ENCODE measurements around the gene ESPN. TPM values are rescaled to one million over a fixed set of nuclear protein-coding genes. Genes with fewer than 3 reads are reported as not detected.
"Not testable (repeated sequence)": the region's sequence is repeated elsewhere in the genome, so short reads cannot be mapped to it uniquely, and the experiment has no call there.

The ESPN gene
- total RNA-seq, 2 donors from 2014 or later = not detected

- DNase-seq (ENCODE audit: low spot score) = no peak
- intact Hi-C loops (cut with DNase I) = no loop called here
These were observed 493 bp upstream of the ESPN start for GRCh38 chr1:6424000-6424565.

DNA sequence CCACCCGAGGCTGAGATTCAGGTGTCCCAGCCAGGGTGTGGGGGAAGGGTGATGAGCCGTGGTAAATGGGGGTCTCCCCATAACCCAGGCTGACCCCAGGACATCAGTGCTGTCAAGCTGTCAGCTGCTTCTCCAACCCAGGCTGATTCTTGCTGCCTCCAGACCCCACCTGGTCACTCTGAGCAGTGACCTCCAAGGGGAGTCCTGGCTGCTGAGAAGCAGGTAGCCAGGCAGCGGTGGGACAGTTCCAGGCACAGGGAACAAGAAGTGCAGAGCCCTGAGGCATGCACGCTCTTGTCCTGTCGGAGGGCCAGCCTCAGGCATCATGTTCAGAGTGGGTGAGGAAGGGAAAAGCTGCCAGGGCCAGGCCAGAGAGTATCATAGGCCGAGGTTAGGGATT lies 1.1 kb downstream of the ESPN start:
- intact Hi-C loops (cut with DNase I) = no loop called here
- DNase-seq (ENCODE audit: low spot score) = no peak

- intact Hi-C loops (cut with DNase I) = no loop called here
- no peak for DNase-seq (ENCODE audit: low spot score)
These were observed 1.8 kb downstream of the ESPN start for GRCh38 chr1:6426277-6426971.

GRCh38 chr1:6426972-6427350 lies 2.4 kb downstream of the ESPN start:
- no peak for DNase-seq (ENCODE audit: low spot score)
- intact Hi-C loops (cut with DNase I) = no loop called here

DNA sequence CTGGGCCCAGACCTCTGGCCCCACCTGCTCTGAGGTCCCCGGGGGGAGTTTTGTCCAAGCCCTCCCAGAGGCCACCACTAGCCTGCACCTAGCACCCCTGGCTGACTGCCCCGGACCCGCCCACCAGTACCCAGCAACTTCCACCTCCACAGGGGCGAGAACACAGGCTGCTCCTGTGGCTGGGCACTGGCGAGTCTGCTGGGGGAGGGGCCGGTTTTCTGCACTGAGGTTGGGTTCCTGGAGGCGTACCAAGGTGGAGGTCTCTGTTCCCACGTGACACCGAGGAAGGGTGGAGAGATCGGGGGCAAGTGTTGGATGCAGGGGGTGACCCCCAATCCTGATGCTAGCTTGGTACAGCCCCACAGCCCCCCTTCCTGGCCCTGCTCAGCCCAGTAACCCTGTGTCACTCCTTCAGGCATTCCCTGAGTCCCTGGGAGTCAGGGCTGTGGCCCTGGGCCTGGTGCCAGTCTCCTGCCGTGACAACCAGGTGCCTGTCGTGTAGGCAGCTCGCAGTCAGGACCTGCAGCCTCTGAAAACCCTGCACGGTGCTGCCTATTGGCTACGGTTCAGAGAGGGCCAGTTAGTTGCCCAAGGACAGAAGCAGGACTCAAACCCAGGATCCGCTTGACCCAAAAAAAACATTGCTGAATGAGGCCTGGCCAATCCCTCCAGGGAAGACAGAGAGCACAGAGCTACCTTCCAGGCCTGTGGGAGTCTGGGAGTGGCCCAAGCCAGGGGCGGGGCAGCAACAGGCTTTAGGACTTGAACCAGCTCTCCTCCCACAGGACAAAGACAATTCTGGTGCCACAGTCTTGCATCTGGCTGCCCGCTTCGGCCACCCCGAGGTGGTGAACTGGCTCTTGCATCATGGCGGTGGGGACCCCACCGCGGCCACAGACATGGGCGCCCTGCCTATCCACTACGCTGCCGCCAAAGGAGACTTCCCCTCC lies 3.1 kb downstream of the ESPN start:
- DNase-seq (ENCODE audit: low spot score) = no peak
- intact Hi-C loops (cut with DNase I) = no loop called here

GRCh38 chr1:6428453-6428852 lies 3.9 kb downstream of the ESPN start:
- DNase-seq (ENCODE audit: low spot score); intact Hi-C loops (cut with DNase I): not testable (repeated sequence)

- DNase-seq (ENCODE audit: low spot score); intact Hi-C loops (cut with DNase I): not testable (repeated sequence)
These were observed 5.3 kb downstream of the ESPN start for GRCh38 chr1:6429660-6430411.

- DNase-seq (ENCODE audit: low spot score) = not testable (repeated sequence)
These were observed 7.3 kb downstream of the ESPN start for GRCh38 chr1:6431645-6432579.

GRCh38 chr1:6434186-6434585 lies 9.6 kb downstream of the ESPN start:
- DNase-seq (ENCODE audit: low spot score) = no peak
- intact Hi-C loops (cut with DNase I) = no loop called here

More at GRCh38 chr1:6431645-6432579, 7.3 kb downstream of the ESPN start:
- intact Hi-C loops (cut with DNase I) = not testable (repeated sequence)

DNA sequence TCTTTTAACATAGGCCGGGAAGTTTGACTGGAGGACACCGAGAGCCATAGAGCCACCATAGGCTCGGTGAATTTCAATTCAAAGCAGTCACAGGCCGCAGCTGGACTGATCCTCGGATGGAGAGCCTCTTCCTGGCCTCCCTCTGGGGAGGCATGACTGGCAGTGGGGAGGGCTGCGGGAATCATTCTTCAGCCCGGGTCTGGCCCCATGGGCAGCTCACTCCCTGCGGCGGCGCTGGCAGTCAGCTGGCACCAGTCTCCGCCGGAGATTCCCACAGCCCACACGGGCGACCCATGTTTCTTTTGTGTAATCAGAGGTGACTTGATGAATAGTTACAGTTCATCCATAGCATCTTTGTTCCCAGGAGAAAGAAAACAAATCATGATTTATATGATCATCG lies 10.6 kb downstream of the ESPN start:
- intact Hi-C loops (cut with DNase I) = no loop called here
- DNase-seq (ENCODE audit: low spot score) = no peak

DNA sequence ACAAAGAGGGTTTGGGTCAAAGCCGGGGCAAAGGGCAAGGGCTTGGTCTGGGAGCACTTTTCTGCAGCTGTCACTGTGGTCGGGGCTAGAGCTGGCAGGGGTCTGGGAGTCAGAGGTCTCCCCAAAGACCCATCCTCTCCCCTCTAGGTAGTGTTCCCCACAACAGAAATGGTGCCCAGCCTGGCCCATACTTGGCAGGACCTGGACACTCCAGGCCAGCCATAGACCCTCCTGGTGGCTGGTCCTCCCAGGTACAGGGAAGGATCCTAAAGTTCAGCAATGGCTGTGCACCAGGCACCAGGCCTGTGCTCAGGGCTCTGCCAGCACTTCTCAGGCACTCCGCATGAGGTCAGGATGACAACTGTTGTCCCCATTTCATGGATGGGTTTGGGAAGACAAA lies 11.0 kb downstream of the ESPN start:
- no peak for DNase-seq (ENCODE audit: low spot score)
- intact Hi-C loops (cut with DNase I) = no loop called here

- intact Hi-C loops (cut with DNase I) = not testable (repeated sequence)
These were observed 11.7 kb downstream of the ESPN start for GRCh38 chr1:6436277-6436676.

GRCh38 chr1:6437012-6437700 lies 12.6 kb downstream of the ESPN start:
- intact Hi-C loops (cut with DNase I); DNase-seq (ENCODE audit: low spot score): not testable (repeated sequence)

More at GRCh38 chr1:6436277-6436676, 11.7 kb downstream of the ESPN start:
- not testable (repeated sequence) for DNase-seq (ENCODE audit: low spot score)

GRCh38 chr1:6438047-6438525 lies 13.5 kb downstream of the ESPN start:
- intact Hi-C loops (cut with DNase I) = no loop called here
- no peak for DNase-seq (ENCODE audit: low spot score)

DNA sequence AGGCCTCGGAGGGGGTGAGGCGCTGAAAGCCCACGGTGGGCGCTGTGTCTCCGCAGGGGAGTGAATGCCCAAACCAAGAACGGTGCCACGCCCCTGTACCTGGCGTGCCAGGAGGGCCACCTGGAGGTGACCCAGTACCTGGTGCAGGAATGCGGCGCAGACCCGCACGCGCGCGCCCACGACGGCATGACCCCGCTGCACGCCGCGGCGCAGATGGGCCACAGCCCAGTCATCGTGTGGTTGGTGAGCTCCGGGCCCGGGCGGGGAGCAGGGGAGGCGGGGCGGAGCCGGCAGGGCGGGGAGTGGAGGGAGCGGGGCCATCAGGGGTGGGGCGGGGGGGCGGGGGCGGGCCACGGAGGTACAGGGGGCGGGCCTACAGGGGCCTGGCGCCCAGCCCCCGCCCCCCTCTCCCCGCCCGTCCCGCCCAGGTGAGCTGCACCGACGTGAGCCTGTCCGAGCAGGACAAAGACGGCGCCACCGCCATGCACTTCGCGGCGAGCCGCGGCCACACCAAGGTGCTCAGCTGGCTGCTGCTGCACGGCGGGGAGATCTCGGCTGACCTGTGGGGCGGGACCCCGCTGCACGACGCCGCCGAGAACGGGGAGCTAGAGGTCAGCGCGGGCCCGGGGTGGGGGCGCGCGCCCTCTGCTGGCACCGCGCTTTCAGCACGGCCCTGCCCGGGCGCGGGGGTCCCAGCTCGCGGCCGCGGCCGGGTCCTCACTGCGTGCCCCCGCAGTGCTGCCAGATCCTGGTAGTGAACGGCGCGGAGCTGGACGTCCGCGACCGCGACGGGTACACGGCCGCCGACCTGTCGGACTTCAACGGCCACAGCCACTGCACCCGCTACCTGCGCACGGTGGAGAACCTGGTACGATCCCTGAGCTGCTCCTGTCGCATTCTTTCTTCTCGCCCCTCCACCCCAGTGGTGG lies 15.9 kb downstream of the ESPN start:
- no peak for DNase-seq (ENCODE audit: low spot score)

DNA sequence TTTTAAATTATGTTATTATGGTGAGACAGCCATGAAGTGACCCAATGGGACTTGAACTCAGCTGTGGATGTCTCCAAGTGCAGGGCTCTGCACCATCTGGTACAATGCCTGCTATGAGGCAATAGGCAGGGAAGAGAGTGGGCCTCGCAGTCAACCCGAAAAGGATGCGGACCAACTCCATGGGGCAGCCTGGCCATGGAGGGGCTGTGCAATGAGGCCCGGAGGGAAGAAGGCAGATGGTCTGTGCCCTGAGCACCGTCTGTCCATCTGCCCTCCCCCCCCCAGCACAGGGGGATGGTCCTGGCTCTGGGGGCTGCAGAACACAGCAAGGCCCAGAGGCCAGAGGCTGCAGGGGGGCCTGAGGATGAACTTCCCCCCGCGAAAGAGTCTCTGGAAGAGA lies 17.0 kb downstream of the ESPN start:
- no peak for DNase-seq (ENCODE audit: low spot score)
- intact Hi-C loops (cut with DNase I) = no loop called here

More for the DNA sequence above, 15.9 kb downstream of the ESPN start:
- intact Hi-C loops (cut with DNase I) = no loop called here

Measured in posterior vena cava (tissue), 2 donors.